IPS-18a (cell line): ENCODE measurements around the gene LAMA5.
A peak's percentile ranks its signal among the peaks of the same experiment; 100 is the strongest.

Experiments used
- H3K27ac ChIP-seq: one replicate; pipeline ENCODE4 v1.5.1; 2013; ENCODE audit warnings: low read length
- H3K27me3 ChIP-seq: one replicate; pipeline ENCODE4 v1.6.1; 2013; ENCODE audit warnings: mild to moderate bottlenecking, low read length; ENCODE audit not compliant: control insufficient read depth, insufficient read depth
- H3K36me3 ChIP-seq: one replicate; pipeline ENCODE4 v1.6.1; 2013; ENCODE audit warnings: low read depth, low read length; ENCODE audit not compliant: control insufficient read depth
- H3K4me1 ChIP-seq: one replicate; pipeline ENCODE4 v1.6.1; 2013; ENCODE audit warnings: low read depth, low read length; ENCODE audit not compliant: control insufficient read depth
- H3K4me3 ChIP-seq: one replicate; pipeline ENCODE4 v1.5.1; 2013; ENCODE audit warnings: low read length
- H3K9ac ChIP-seq: one replicate; pipeline ENCODE4 v1.6.1; 2013; ENCODE audit warnings: mild to moderate bottlenecking, low read length, moderate library complexity
- H3K9me3 ChIP-seq: one replicate; pipeline ENCODE4 v1.6.1; 2013; ENCODE audit warnings: low read depth, low read length; ENCODE audit not compliant: control insufficient read depth

The LAMA5 gene

DNA sequence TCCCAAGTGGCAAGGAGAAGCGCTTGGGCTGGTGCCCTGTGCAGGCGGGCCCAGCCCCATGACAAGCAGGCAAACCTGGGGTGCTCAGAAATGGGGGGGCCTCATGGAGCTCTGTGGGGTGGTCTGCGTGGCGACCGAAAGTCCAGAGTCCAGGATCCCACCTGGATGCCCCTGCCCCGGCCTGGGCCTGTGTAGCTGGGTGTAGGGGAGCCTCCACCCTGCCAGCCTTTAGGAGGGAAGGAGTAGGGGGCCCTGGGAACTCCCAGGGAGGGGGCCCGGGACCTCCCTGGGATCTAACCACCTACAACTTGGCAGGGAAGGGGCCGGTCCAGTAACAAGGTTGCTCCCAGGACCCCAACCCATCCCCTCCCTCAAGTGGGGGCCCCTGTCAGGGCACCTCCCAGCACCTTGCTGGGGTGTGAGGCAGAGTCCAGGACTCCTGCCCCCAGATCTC is 4.5 kb upstream of the LAMA5 start:
- Histone ChIP-seq H3K4me1 (peaks cover 37% of the 10 kb centered on the region), H3K27me3 (no peaks in the 10 kb centered on the region), H3K4me3 (no peak overlapping the region), H3K27ac (no peak overlapping the region), H3K9ac (no peak overlapping the region), H3K36me3 (no peaks in the 10 kb centered on the region), H3K9me3 (no peaks in the 10 kb centered on the region)

DNA sequence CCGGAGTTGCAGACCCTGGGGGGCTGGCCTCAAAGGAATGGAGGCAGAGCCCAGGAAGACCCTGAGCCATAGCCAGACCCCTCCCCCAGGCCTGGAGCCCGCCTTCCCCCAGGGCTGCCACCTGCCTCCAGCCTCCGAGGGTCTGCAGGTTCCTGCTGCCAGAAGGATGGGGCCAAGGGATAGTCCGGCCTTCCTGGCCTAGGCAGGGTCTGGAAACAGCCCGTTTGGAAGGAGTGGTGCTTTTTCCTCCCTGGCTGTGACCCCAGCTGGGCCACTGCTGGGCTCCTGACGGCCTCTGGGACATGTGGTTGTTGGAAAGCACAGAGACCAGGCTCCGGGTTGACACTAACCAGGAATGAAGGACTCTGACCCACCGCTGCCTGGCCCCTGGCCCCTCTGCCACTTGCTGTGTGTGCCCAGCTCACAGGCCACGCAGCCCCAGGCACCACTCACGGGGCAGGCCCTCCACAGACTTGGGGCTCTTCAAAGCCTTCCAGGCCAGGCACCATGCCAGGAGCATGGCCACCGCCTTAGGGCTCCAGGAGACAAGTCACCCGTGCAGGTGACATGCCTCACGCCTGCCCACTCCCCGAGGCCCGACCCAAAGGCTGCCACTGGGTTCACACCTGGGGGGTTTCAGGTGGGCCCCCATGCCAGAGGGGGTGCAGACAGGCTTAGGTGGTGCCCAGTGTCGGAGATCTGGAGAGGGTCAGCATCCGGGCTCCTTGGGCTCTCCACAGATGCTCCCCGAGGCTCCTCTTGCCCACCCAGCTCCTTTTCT is 3.9 kb upstream of the LAMA5 start:
- H3K9me3 ChIP-seq, result no peaks in the 10 kb centered on the region
- peaks cover 35% of the 10 kb centered on the region for H3K4me1 ChIP-seq
- no peak overlapping the region for H3K27ac ChIP-seq
- no peaks in the 10 kb centered on the region for H3K27me3 ChIP-seq
- no peaks in the 10 kb centered on the region for H3K36me3 ChIP-seq
- no peak overlapping the region for H3K9ac ChIP-seq
- no peak overlapping the region for H3K4me3 ChIP-seq

DNA sequence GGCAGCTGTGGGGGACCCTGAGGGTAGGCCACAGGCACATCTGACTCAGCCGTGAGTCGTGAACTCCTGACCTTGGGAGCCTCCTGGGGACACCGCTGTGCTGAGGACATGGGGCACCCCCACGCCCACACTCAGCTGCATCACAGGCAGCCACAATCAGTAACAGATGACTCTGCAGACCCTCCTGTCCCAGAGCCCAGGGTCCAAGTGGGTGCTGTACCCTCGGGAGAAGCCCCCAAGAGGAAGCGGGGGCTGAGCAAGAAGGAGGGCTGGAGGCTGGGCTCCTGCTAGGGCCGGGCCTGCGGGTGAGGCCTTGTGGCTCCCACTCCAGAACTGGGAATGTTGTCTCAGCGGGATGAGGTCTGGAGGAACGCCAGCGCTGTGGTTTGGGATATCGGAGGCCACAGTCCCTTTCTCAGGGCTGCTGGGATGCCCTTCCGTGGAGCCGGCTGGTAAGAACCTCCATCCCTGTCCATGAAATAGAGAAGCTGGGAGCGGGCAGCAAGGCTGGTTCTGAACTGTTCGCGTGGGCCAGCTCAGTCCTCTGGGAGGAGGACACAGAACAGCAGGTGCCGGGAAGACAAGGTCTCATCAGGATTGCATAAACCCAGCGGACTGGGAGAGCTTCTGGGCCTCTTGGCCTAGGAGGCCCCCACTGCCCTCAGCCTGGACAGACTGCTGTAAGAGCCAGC is 3.1 kb upstream of the LAMA5 start:
- no peaks in the 10 kb centered on the region for H3K27me3 ChIP-seq
- no peak overlapping the region for H3K4me3 ChIP-seq
- H3K9me3 ChIP-seq, result no peaks in the 10 kb centered on the region
- no peak overlapping the region for H3K9ac ChIP-seq
- no peaks in the 10 kb centered on the region for H3K36me3 ChIP-seq
- peaks cover 36% of the 10 kb centered on the region for H3K4me1 ChIP-seq
- H3K27ac ChIP-seq, result no peak overlapping the region

DNA sequence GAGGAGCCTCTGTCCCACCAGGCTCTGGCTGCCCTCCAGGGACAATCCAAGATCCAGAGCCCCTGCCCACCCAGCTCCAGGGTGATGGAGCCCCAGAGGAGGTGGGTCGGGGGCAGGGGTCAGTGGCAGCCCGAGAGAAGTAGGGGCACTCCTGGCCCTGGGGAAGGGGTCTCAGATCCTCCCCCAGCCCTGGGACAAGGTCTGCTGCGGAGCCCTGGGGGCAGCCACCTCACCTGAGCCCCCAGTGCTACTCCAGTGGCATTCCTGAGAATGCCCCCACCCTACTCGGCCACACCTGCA is 2.7 kb upstream of the LAMA5 start:
- Histone ChIP-seq H3K36me3 (no peaks in the 10 kb centered on the region), H3K27me3 (no peaks in the 10 kb centered on the region), H3K4me3 (no peak overlapping the region), H3K9me3 (no peaks in the 10 kb centered on the region), H3K4me1 (peaks cover 36% of the 10 kb centered on the region), H3K9ac (no peak overlapping the region), H3K27ac (no peak overlapping the region)

DNA sequence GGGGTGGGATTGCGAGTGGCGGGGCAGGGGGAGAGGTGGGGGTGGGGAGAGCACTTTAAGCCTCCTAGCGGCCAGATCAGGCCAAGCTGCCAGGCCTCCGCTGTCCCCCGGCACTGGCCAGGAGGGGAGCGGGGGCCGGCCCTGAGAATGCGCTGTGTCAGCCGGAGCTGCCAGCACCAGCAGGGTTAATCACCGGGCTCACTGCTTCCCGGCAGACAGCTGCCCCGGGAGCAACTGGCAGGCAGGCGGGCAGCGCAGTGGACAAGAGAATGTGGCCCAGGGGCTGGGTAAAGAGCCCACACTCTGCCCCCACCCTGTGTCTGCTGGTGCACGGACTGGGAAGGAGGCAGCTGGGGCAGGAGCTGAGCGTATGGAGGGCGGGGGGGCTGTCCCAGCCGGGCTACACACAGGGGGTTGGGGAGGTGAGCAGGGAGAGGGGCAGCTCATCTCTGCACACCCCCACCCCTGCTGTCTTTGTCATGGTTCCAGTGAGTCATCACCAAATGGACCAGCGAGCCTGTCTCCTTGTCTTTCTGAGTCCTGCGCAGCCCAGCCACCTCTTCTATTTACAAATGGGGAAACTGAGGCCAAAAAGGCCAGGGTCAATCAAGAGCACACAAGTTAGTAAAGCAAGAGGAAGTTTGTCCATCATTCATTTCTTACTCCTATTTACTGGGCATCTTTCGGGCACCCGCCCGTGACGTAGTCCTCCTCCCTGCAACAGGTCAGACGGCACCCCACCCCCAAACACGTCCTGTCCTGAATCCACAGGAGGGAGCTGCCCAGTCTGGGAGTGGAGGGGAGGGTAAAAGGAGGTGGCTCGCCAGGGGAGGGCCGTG is 2.1 kb upstream of the LAMA5 start:
- Histone ChIP-seq H3K9ac (no peak overlapping the region), H3K4me3 (peak overlapping the region; percentile 53), H3K4me1 (peaks cover 38% of the 10 kb centered on the region), H3K27me3 (no peaks in the 10 kb centered on the region), H3K36me3 (no peaks in the 10 kb centered on the region), H3K27ac (no peak overlapping the region), H3K9me3 (no peaks in the 10 kb centered on the region)

DNA sequence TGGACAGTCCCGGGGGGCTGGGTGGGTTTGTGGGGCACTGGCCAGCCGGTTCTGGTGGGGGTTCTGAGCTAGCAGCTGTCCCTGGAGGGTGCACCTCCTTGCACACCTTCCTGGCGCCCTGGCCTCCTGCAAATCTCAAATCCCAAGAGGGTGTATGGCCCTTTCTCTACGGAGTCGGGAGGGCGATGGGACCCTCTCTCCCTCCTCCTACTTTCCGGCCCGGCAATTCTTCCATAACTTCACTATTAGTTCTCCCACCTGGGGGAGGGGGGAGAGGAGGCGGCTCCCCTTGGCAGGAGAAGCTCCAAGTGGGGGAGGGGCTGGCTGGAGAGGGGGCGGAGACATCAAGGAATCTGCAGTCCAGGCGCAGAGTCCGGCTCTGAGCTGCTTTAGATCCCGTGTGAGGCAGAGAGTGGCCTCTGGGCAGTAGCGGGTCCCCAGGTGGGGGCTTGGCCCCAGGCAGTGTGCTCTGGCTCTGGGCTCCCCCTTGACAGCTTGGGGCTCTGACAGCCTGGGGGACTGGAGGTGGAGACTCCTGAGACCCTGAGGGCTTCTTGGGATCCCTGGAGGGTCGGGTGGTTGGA is 1.4 kb upstream of the LAMA5 start:
- Histone ChIP-seq H3K4me1 (peaks cover 45% of the 10 kb centered on the region), H3K27ac (no peak overlapping the region), H3K9me3 (no peaks in the 10 kb centered on the region), H3K4me3 (peak overlapping the region; percentile 53), H3K36me3 (no peaks in the 10 kb centered on the region), H3K27me3 (no peaks in the 10 kb centered on the region), H3K9ac (peak overlapping the region; percentile 34)

DNA sequence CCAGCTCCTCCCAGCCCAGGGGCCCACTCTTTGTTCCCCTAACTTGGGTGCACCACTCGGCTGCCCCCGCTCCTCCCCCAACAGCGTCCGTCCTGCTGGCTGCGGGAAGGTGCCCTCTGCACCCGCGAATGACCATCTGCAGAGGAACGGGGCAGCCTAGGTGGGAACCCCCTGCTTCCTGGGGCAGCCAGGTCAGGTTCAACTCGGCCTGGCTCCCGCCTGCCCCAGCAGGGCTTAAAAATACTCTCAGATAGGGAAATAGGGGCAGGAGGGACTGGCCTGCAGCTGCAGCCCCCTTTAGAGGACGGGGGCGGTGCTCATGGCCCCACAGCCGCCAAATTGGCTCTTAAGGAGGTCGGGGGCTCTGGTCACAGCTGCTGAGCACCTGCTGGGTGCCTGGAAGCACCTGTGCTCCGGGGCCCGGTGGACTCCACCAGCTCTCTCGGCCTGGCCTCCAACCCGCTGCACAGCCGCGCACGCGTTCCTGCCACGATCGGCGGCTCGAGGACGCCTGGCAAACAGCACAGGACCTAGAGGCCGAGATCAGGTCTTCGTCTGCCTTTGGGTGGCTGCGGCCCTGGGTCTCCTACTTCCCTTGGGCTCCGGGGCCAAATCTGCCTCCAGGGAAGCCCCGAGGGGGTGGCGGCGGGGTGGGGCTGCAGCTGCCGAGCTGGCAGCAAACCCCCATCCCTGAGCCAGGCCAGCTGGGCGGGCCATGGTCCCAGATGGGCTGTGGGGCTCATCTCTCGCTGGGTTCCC is 700 bp upstream of the LAMA5 start:
- peak overlapping the region; percentile 53 for H3K4me3 ChIP-seq
- H3K36me3 ChIP-seq, result no peaks in the 10 kb centered on the region
- H3K9me3 ChIP-seq, result no peaks in the 10 kb centered on the region
- peaks cover 50% of the 10 kb centered on the region for H3K4me1 ChIP-seq
- no peaks in the 10 kb centered on the region for H3K27me3 ChIP-seq
- no peak overlapping the region for H3K27ac ChIP-seq
- peak overlapping the region; percentile 34 for H3K9ac ChIP-seq

DNA sequence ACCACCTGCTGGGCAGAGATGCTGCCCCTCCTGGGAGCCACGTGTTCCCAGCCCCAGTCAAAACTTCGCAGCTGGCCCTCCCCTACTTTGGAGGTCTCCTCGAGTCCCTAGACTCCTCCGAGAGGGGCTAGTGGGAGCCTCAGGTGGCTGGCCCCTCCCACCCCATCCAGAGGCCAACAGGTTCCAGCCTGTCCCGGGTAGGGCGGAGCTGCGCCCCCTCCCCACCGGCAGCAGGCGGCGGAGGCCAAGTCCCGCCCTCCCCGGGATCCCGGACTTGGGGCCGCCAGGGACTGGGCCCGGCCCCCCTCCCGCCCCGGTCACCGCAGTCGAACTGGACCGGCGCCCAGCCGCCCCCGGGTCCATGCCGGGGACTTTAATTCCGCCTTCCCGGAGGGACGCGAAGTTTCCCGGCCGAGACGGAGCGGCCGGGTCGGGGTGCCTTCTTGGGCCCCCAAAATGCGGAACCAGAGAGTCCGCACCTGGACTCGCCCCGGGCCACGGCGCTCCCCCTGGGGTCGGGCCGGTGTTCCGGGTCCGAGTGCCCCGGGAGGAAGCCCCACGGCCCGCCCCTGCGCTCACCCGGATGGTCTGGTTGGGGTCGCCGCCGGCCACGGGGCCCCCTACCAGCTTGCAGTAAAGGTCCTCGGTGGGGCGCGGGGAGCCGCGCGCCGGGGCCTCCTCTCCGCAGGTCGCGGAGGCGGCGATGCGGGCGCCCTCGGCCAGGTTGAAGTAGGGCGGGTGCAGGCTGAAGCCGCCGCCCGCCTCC is 559 bp downstream of the LAMA5 start:
- Histone ChIP-seq H3K4me1 (peaks cover 58% of the 10 kb centered on the region), H3K9me3 (no peaks in the 10 kb centered on the region), H3K27me3 (no peaks in the 10 kb centered on the region), H3K27ac (no peak overlapping the region), H3K36me3 (no peaks in the 10 kb centered on the region), H3K4me3 (peak overlapping the region; percentile 70), H3K9ac (peak overlapping the region; percentile 55)

DNA sequence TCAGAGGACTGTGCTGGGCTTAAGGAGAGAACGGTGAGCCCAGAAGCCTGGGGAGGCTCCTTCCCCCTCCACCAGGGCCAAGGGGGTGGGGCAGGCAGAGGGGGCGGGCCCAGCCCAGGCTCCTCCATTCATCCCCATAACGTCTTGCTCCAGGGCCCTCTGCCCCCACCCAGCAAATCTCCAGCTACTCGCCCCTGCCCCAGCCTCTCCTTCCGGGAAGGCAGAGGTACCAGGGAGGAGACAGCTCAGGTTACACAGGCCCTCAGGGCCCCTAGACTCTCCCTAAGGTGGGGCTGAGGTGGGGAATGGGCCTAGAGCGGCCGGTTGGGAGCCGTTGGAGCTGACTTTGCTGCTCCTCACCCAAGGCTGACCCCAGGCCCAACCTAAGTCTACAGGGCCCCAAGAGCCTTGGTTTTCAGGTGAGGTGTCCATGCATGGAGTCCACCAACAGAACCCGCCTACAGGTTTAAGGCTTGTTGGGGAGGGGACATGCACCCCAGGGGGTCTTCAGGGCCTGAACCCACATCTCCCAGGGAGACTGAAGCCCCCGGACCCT is 1.2 kb downstream of the LAMA5 start:
- H3K9ac ChIP-seq, result peak overlapping the region; percentile 21
- peak overlapping the region; percentile 70 for H3K4me3 ChIP-seq
- H3K9me3 ChIP-seq, result no peaks in the 10 kb centered on the region
- peaks cover 65% of the 10 kb centered on the region for H3K4me1 ChIP-seq
- no peak overlapping the region for H3K27ac ChIP-seq
- H3K36me3 ChIP-seq, result no peaks in the 10 kb centered on the region
- no peaks in the 10 kb centered on the region for H3K27me3 ChIP-seq
